ENCODE data around the gene GALNTL6.

- TF ChIP-seq CTCF (IDR thresholded peaks at IDR 0.05): no peak
- TF ChIP-seq POLR2A (IDR thresholded peaks at IDR 0.05): no peak
These were observed 116.3 kb downstream of the GALNTL6 start for GRCh38 chr4:171929477-171929876.
